ENCODE data around the gene TSPO2.

Gene TSPO2

DNA sequence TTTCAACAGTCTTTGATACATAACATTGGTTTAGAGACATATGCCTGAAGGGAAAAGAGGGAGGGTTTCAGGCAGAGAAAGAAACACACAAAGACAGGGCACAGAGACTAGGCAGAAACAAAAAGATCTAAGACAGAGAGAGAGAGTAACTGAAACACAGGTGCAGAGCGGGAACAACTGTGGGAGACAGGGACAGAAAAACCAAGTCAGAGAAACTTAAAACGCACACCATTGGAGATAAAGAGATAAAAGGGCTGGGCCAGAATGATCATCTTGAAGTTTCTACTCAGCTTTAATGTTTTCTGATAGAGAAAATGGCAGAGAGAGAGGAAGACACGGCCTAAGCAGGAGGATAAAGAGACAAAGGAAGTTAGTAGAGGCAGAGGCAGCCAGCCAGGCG lies 15.0 kb upstream of the TSPO2 start:
- no peak for DNase-seq (ENCODE audit: low read depth in 4 of 4, low spot score in 1 of 4)

DNA sequence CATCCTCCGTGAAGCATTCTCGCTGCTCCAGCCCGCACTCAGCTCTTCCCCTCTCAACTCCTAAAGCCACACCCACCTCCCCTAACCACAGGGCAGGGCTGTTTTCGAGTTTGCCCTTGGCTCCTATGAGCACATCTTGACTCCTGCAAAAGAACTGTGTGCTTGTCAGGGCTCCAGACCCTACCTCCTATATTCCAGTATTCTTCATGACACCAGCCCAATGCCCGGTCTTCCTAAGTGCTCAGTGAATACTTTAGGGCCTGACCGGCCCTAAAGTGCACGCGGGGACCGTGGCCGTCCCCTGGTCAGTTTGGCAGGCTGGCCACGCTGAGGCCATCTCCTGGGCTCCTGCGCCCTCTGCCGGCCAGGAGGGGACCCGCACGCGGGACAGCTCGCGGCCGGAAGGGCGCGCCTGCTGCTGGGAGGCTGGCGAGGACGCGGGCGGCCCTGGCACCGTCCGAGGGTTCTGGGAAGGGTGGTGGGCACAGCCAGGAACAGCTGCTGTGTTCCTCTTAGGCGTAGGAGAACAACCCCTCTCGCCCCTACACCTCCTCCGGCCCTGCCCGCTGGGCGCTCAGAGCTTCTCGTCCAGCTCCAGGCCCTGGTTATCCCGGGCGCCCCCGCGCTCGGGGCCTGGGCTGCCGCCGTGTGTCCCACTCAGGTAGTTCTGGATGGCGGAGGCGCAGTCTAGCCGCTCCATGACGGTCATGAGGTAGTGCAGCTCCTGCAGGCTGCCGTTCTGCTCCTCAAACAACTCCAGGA lies 14.3 kb upstream of the TSPO2 start:
- peak; percentile 45 to 69 (median 62) for DNase-seq (ENCODE audit: low read depth in 4 of 4, low spot score in 1 of 4)

DNA sequence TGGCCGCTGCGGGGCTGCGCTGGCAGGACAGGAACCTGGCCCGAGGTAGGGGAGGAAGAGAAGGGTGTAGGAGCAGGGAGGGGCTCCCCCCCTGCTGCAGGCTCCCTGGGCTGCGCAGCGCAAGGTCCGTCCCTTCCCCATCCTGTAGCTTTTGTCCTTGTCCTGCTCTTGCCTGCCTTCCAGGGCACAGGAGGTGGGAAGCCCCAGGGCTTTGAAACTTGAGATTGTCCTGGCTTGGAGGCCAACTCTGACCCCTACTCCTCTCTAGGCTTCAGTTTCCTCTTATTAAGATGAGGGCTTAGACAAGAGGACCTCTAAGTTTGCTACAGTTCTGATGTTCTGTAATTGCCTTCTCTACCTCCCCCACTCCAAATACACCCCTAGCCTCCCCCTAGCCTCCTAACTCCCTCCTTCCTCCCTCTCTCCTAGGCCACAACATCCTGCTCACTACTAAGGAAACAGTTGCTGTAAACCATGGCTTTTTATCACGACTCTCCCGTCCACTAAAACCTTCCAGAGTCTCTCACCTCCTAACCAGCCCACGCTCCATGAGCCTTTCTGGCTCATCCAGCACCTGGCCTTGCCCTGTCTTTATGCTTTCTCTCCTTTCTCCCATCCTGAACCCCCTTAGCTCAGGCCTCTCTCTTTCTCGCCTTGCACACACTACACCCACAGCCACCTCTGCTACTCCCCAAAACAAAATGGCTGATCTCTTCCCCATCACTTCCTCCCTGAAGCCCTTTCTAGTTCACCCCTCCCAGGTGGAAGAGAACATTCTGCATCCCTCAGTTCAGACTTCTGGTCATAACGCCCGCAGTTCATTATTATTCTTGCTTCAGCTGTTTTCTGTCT lies 13.5 kb upstream of the TSPO2 start:
- DNase-seq (ENCODE audit: low read depth in 4 of 4, low spot score in 1 of 4) = no peak

DNA sequence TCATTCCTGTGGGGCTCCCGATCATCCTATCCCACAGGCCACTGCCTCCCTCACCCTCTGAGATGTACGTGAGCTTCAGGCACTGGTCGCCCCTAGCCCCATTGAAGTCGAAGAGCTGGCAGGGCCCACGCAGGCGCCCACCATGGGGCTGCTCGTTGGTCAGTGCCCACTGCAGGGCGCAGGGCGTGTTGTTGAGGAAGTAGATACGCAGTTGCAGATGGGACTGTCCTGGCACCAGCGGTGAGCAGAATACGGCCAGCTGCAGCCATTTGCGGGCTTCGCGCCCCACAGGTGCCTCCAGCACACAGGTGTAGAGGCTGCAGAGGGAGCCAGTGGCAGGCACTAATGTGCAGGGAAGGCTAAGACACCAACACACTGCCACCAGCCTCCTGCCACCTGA lies 9.4 kb upstream of the TSPO2 start:
- no peak for DNase-seq (ENCODE audit: low read depth in 4 of 4, low spot score in 1 of 4)

DNA sequence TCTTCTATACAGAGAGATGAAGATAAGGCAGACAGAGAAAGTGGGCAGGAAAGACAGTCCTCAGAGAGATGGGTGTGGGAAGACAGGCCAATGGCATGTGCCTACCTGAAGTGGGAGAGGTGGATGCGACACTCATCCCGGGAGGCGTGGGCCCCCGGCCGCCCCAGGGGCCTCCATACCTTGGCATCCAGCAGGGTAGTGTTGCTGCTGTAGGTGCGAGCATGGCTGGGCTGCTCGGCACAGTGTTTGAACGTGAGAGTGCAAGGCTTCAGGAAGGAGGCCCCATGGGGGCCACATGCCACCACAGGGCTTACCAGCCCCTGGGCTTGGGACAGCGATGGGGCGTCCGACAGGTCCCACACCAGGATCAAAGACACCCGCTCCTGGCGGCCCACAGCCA lies 8.5 kb upstream of the TSPO2 start:
- no peak for DNase-seq (ENCODE audit: low read depth in 4 of 4, low spot score in 1 of 4)

DNA sequence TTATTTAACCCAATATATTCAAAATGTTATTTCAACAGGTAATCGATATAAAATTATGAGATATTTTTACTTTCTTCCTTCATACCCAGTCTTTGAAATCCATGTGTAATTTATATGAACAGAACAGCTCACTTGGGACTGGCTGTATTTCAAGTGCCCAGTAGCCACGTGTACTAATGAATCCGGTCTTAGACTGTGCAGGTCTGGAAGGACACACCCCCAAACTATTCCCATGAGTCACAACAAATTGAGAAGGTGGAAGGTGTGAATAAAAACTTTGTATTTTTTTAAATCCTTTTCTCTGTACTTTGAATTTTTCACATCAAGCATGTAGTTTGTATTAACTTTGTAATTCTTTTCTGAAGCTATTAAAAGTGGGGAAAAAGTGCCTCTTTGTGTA lies 6.1 kb upstream of the TSPO2 start:
- no peak for DNase-seq (ENCODE audit: low read depth in 4 of 4, low spot score in 1 of 4)

DNA sequence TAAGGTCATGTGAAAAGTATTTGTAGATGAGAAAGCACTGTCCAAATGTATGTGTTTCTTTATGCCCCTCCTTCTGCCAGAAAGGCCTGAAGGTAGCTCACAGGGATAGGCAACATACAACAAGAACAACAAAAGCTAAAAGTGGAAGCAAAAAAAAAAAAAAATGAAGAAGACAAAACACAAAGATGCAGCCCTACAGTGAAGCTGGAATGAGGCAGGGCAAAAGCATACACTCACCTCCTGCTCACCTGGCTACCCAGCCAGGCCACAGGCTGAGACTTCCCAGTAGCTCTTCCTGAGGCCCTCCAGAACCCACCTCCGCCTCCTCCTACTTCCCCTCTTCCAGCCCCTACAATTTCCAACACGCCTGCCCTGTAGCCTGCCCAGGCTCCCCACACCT lies 5.7 kb upstream of the TSPO2 start:
- DNase-seq (ENCODE audit: low read depth in 4 of 4, low spot score in 1 of 4) = no peak

DNA sequence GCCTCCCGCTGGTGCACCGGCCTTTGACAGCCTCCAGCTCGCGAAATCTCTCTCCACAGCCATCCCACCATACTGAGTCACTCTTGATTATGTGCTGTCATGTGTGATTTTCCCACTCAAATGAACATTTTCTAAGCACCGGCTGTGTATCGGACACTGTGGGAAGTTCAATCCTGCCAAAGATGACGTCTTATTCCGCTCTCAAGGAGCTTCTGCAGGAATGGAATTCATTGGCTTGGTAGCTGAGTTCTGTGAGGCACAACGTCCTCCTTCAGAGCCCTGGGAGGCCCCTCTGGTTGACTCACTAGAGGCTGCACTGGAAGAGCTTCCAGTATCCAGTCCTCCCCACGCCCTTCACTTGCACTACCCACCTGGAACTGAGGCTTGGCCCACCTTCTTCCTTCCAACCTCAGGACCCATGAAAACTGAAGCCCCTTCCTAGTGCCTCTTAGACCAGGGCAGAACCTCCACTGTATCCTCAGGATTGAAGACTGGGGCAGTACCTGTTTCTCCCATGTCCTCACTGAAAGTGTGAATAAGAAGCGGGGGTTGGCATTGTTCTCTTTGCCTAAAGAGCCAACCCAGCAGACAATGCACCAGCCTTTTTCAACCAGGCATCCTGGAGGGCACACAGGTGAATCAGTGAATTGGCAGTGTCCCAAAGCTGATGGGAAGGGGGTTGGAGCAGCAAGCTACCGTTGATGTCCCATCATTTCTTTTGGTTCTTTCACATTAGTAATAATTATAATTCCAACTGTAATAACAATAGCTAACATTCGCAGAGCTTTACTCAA lies 5.0 kb upstream of the TSPO2 start:
- no peak for DNase-seq (ENCODE audit: low read depth in 4 of 4, low spot score in 1 of 4)

DNA sequence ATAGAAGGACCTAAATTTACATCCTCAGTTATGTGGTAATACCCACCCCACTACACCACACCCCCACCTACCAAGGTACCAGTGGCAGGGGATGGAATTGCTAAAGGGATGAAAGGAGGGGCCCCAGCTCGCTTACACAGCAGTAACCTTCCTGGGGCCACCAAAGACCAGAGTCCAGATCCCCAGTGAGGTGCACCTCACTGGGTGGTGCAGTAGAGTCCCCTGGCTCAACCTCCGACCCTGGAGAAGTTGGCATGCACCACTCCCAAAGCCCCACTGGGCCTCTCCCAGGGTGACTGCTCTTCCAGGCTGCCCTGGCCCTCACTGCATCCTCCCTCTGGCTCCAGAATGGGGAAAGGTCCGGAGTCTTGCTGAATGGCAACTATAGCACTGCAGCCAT lies 4.1 kb upstream of the TSPO2 start:
- no peak for DNase-seq (ENCODE audit: low read depth in 4 of 4, low spot score in 1 of 4)

DNA sequence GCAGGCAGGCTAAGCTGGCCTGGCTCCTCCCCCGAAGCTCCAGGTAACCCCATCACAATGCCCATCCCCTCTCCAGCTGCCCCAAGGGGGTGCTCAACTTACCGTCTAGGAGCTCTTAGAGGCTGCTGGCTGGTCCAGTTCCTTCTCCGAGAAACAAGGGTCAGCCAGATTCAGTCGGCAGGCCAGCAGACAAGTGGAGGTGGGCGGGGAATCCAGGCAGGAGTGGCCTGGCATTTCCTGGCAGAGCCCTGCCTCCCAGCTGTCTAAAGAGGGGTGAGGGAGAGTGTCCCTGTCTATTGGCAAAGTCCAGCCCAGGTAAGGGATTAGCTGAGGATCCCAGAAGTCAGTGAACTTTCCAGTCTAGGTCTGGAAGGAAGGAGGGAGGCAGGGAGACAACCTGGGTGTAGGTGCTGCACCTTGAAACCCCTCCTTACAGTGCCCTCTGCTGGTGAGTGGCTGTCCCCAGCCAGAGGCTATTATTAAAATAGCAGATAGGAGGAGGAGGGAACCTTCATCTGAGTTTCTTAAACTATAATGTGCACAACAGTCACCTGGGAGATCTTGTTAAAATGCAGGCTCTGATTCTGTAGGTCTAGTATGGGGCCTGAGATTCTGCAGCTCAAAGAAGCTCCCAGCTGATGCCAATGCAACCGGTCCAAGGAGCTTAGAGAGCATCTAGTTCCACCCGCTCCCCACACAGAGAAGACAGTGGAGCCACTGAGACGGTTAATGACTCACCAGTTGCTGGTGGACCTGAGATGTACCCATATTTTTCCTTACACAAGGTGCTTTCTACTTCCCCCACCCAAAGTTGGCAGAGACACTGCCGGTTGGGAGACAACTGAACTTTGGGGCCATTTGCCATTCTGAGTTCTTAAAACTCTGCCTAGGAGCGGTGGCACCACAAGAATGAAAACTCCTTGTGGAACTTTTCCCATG lies 2.9 kb upstream of the TSPO2 start, which contains the start of gene UNC5CL:
TSS of gene UNC5CL (minus strand) at position 162 of the 939 bp plus-strand sequence. CDS start 4,147 bp downstream, outside the sequence.
- peak; percentile 24 to 48 (median 31) for DNase-seq (ENCODE audit: low read depth in 4 of 4, low spot score in 1 of 4)

DNA sequence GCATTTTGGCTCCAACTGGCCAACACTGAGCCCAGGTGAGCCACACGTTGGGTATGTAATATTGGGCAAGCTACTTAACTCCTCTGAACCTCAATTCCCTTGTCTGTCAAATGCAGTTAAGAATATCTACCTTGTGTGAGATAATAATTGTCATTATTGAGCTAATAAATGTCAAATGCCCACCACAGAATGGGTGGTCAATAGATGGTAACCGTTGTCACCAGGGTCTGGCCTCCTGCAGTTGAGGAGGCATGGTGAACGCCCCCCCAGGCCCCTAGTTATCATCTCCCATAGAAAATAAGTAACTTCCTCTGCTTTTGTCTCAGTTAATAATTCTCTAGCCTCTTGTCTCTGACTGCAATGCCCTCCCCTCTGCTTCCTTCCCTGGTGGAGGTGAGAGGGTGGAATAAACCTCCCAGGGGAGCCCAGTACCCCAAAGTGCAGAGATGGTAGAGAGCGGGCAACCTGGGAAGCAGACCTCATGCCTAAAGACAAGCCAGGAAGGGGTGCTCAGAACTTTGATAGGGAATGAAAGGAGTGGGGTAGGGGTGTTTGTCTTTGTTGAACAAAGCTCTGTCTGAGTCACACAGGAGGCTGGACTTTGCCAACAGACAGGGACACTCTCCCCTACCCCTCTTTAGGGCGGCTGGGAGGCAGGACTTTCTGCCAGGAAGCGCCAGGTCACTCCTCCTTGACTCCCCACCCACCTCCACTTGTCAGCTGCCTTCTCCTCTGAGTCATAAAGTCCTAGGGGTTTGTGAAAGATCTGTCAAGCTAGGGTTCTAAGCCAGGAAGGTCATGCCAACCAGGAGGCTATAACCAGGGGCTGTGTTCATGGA lies 1.9 kb upstream of the TSPO2 start:
- no peak for DNase-seq (ENCODE audit: low read depth in 4 of 4, low spot score in 1 of 4)

DNA sequence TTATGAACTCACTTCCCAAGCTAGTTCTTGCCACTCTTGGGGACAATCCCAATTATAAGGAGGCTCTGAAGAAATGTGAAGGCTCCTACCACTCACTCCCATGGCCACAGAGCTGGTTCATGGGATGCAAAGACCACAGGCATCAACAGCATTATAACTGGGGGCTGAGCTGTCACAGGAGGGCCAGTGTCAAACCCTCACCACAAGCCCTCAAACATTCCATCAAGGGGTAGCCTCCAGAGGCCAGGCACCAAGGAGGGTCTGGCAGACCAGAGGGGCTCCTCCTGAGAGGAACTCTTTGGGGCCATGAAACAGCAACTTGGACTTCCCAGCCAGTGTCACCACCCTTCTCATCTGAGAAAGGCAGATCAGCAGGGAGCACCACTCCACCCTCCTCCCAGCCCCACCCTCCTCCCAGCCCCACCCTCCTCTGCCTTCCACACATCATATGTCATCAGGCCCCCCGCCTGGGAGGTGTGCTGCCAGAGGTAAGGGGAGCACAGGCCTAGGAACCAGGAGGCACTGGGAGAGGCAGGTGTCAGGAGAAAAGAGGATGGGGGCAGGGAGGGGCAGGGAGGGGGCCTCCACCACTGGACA lies 1.2 kb upstream of the TSPO2 start:
- DNase-seq (ENCODE audit: low read depth in 4 of 4, low spot score in 1 of 4) = no peak

DNA sequence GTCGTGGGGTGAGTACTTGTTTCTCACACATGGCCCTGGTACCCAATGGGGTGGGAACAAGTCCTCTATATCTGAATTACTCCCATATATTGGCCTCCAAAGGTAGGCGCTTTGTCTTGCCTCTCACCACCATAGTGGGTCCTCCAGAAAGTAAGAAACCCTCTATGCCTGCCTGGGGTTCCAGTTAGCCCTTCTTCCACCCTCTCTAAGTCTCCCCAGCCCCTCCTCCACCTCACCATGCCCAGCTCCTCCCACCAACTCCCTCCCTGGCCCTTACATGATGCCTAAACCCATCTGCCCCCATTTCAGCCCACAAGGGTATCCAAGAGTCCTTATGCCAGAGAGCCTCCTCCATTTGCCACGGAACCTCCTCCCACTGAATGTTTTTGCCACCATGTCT lies 884 bp downstream of the TSPO2 start:
- no peak for DNase-seq (ENCODE audit: low read depth in 4 of 4, low spot score in 1 of 4)

DNA sequence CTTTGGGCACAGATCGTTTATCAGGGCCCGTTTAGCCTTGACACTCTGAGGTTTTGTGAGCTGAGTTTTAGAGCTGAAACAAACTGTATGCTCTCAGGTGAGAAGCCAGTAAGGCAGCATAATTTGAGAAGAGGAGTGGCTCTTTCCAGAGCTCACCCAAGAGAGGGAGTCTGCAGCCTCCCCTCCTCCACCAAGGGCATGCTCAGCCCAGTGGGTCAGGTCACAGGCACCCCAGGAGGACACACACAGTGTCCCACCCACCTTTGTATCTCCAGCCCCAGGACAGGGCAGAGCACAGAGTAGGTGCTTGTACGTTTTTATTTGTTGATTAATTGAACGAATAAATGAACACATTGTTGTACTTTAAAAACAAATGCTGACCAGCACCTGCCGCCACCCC lies 3.4 kb downstream of the TSPO2 start:
- no peak for DNase-seq (ENCODE audit: low read depth in 4 of 4, low spot score in 1 of 4)

DNA sequence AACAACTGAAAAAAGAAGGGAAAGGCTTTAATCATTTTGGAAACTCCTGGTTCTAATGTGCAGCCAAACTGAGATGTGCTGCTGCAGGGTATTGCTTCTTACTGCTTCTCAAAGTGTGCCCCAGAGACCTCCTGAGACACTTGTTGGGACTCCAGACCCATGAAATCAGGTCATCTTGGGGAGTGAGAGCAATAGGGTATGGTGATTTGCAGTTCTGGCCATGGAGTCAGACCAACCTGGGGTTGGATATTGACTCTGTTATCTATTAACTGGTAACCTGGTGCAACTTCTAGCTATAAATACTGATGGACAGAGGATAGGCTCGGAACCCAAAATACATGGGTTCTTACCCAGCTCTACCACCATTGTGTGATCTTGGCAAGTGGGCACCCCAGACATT lies 3.8 kb downstream of the TSPO2 start:
- DNase-seq (ENCODE audit: low read depth in 4 of 4, low spot score in 1 of 4) = no peak

DNA sequence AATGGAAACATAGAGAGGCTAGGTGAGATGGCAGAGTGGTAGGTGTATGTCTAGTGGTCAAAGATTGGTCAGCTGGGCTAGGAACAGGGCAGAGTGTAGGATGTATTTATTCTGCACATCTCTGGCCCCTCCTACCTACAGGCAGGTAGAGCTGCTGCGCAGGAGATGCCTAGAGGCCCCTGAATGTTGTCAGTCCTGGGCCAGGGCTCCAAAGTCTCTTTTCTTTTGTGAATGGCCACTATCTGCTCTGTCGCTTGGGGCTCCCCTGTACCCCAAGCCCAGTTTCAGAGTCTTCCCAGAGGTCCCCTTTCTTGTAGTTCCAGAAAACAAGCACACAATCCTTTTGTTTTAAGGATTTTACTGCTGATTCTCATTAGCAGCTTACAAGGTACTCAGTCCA lies 5.0 kb downstream of the TSPO2 start:
- no peak for DNase-seq (ENCODE audit: low read depth in 4 of 4, low spot score in 1 of 4)

DNA sequence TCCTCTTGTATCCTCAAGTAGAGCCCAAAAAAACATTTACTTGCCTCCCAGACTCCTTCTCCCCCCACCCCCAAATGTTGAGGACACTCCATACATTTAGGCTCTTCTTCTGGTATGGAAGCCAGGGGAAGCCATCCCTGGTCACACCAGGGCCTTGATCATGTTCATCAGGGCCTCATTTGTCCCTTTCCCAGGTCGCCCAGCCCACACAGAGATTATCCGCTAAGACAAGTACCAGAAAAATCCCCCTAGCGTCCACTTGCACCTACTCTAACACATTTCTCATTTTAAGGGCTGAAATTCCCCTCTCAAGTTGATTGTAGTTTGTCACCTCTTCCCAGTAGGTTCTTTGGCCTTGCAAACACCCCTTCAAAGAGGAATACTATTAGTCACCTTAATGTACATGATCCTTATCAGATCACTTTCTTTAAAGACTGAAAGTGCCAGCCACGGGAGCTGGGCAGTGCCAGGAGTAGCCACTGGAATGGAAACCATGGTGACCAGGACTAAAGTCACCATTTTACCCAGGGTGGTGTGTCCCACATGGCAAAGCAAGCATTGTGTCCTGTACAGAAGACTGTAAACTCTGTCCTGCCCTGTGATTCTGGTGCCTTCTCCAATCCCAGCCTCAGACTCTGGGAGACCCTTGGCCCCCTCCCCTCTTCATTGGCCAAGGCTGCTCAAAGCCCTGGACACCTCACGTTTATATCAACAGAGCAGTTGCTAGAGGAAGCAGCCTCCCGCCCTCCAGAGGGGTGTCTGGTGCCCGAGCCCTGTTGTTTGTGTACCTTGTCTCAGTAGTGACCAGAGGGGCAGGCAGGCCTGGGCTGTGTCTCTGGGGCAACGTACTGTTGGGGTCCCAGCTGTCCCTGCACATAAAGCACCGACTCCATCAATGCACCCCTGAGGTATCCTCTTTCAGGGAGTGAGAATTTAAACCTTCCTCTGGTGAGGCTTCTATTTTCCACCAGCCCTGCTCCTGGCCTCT lies 5.8 kb downstream of the TSPO2 start:
- no peak for DNase-seq (ENCODE audit: low read depth in 4 of 4, low spot score in 1 of 4)

DNA sequence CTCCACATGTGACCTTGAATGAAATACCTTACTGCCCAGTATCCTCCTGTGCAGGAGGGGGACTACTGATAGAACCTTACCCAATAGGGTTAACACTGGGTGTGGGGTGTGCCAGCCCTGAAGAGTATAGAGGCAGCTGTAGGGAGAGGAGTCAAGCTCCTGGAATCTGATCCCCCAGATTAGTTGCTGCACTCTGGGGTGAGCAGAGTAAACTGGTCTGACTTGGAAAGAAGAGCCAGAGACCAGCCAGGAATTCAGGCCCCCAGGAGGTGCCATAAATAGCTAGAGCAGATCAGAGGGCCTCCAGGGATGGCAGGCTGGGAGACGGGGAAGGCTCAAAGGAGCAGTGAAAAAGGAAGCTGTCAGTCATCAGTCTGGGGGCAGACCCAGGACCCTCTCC lies 7.3 kb downstream of the TSPO2 start:
- DNase-seq (ENCODE audit: low read depth in 4 of 4, low spot score in 1 of 4) = no peak

Data from stimulated activated CD4-positive, alpha-beta T cell treated with anti-CD3 and anti-CD28 coated beads, Interleukin-1b, Interleukin-23, amount 100 ng/mL, for 24 hours (primary cell).